GM12878 (cell line): ENCODE data around the gene NOXA1. TPM values are rescaled to one million over a fixed set of nuclear protein-coding genes. Genes with fewer than 3 reads are reported as not detected.

Source experiments
- ATAC-seq: fragments of 200-7000 bp; cut with Tn5 transposase; 3 replicates; pipeline ENCODE4 v1.9.1; 2020; ENCODE audit warnings: mild to moderate bottlenecking, moderate library complexity
- BruUV-seq: library from RNA; stranded (reverse); fragments of 400-500 nt; replicated peaks from 2 replicates; lab custom pipeline; 2021; lab: Mats Ljungman, UMichigan
- CTCF ChIA-PET: fragments of 300-600 bp; sonication (Branson Sonifier 250); formaldehyde crosslinking; extraction: SDS; loops from one replicate; lab custom pipeline; 2021; ENCODE audit warnings: inconsistent platforms; lab: Yijun Ruan, JAX
- POLR2A ChIA-PET: fragments of 350-600 bp; formaldehyde crosslinking; extraction: SDS; loops from one replicate; lab custom pipeline; 2021; ENCODE audit warnings: inconsistent platforms; lab: Charles Lee
- RAD21 ChIA-PET: fragments of 300-600 bp; sonication (Branson Sonifier 250); formaldehyde crosslinking; loops from one replicate; lab custom pipeline; 2023; ENCODE audit warnings: antibody characterized with exemption; ENCODE audit not compliant: unreplicated experiment; lab: Charles Lee
- SMC1A ChIA-PET: fragments of 300-600 bp; sonication (Branson Sonifier 250); formaldehyde crosslinking; loops from one replicate; lab custom pipeline; 2023; ENCODE audit not compliant: unreplicated experiment, uncharacterized antibody; lab: Charles Lee
- DNase-seq: peaks from one replicate; pipeline ENCODE4 v3.0.0-alpha.2; 2011; ENCODE audit warnings: low read depth, low spot score
- FAIRE-seq: peaks from 3 replicates; lab custom pipeline; 2011; peaks lifted over from hg19 to GRCh38; lab: Jason Lieb, UNC
- H2AFZ ChIP-seq: 2 replicates; pipeline ENCODE4 v1.6.0; 2011; ENCODE audit warnings: low read depth, low read length, control low read depth; ENCODE audit not compliant: control insufficient read depth
- H3K27ac ChIP-seq: 2 replicates; pipeline ENCODE4 v1.5.1; 2011; ENCODE audit warnings: control low read depth; ENCODE audit not compliant: control insufficient read depth, insufficient read depth
- H3K27me3 ChIP-seq, 2 experiments: replicated peaks in 1 of 2; 2 replicates each; pipeline versions ENCODE4 v1.6.0 to v1.6.1; 2011; ENCODE audit warnings: low read length in 1 of 2; ENCODE audit not compliant: control insufficient read depth in 2 of 2, insufficient read depth in 2 of 2
- H3K36me3 ChIP-seq, 2 experiments: 2 replicates each; pipeline ENCODE4 v1.5.1; 2011; ENCODE audit warnings: low read length in 1 of 2; ENCODE audit not compliant: control insufficient read depth in 2 of 2, insufficient read depth in 2 of 2
- H3K4me1 ChIP-seq: 2 replicates; pipeline ENCODE4 v1.6.1; 2011; ENCODE audit warnings: mild to moderate bottlenecking, low read length, moderate library complexity, mixed read lengths; ENCODE audit not compliant: control insufficient read depth, insufficient read depth
- H3K4me2 ChIP-seq: 2 replicates; pipeline ENCODE4 v1.6.0; 2011; ENCODE audit warnings: control low read depth; ENCODE audit not compliant: control insufficient read depth, insufficient read depth
- H3K4me3 ChIP-seq: fragments of 200-600 bp; sonication (generic); 2 replicates; pipeline ENCODE4 v1.5.1; 2016
- H3K79me2 ChIP-seq: 2 replicates; pipeline ENCODE4 v1.6.0; 2011; ENCODE audit warnings: low read length; ENCODE audit not compliant: control insufficient read depth, insufficient read depth
- H3K9ac ChIP-seq: 2 replicates; pipeline ENCODE4 v1.8.0; 2011; ENCODE audit warnings: low read length, control low read depth, mixed read lengths; ENCODE audit not compliant: control insufficient read depth, insufficient read depth
- H3K9me3 ChIP-seq: replicated peaks from 3 replicates; pipeline ENCODE4 v1.5.1; 2011; ENCODE audit warnings: mild to moderate bottlenecking, low read length; ENCODE audit not compliant: control insufficient read depth, insufficient read depth
- H4K20me1 ChIP-seq: 2 replicates; pipeline ENCODE4 v1.6.0; 2011; ENCODE audit not compliant: control insufficient read depth, insufficient read depth
- EP300 ChIP-seq, 2 experiments: fragments of 150-350 bp in 1 of 2; IDR thresholded peaks; 2 replicates each; pipeline ENCODE4 v1.6.1; 2011 to 2012; ENCODE audit warnings: low read depth in 2 of 2, low read length in 2 of 2, borderline replicate concordance in 1 of 2, improper control_type of control experiment in 1 of 2, inconsistent platforms in 1 of 2; ENCODE audit not compliant: control insufficient read depth in 1 of 2
- PML ChIP-seq: IDR thresholded peaks from 2 replicates; pipeline ENCODE4 v1.6.1; 2012; ENCODE audit warnings: low read length, inconsistent platforms
- WRNIP1 ChIP-seq: IDR thresholded peaks from 2 replicates; pipeline ENCODE4 v1.6.1; 2011; ENCODE audit warnings: low read depth, low read length, improper control_type of control experiment, borderline replicate concordance
- WGBS: methylation state at CpG from one replicate; pipeline ENCODE4 v1.1.6; 2016; ENCODE audit warnings: low lambda C conversion rate; ENCODE audit not compliant: insufficient replicate concordance, insufficient coverage; ENCODE audit errors: missing lambda C conversion rate; 5-methylcytosine and 5-hydroxymethylcytosine counted together
- in situ Hi-C: fragments of 300-500 bp; cut with MboI; formaldehyde crosslinking; loops from 9 replicates; pipeline ENCODE4 v1.14.3; 2018; ENCODE audit warnings: mixed read lengths
- intact Hi-C: fragments of 100-400 bp; cut with micrococcal nuclease; formaldehyde crosslinking; loops from one replicate; pipeline ENCODE4 v1.14.2; 2022; ENCODE audit not compliant: unreplicated experiment
- polyA plus RNA-seq, 11 experiments: library from polyadenylated mRNA; depleted of rRNA in 4 of 11; unstranded in 6 of 11; stranded (reverse) in 5 of 11; fragments of >200 nt; fragmentation: Nextera tagmentation in 4 of 11; fragmentation: Illumina TruSeq in 1 of 11; extraction: Ambion mirVana in 4 of 11; extraction: Trizol in 1 of 11; gene quantifications; 1 replicate in 1 of 11; 2 replicates in 10 of 11; pipeline versions ENCODE4 v1.2.1 to v1.2.3, GENCODE V29; 2011 to 2016; ENCODE audit warnings: inconsistent platforms in 2 of 11, missing spikeins in 2 of 11, low read depth in 1 of 11
- total RNA-seq, 4 experiments: library from RNA; depleted of rRNA in 3 of 4; stranded (reverse); fragments of >200 nt in 3 of 4; fragmentation: Illumina TruSeq in 1 of 4; extraction: Trizol in 1 of 4; gene quantifications; 2 replicates each; pipeline versions ENCODE4 v1.2.1 to v1.2.3, GENCODE V29; 2013 to 2021
- TF ChIP-seq, protein P1 (sequence below): IDR thresholded peaks from 2 replicates; pipeline ENCODE4 v1.6.1; 2012; ENCODE audit warnings: low read length, inconsistent platforms

Gene NOXA1
- total and polyA plus RNA-seq, 10 of the 15 experiments (the other 5 are each of a cell fraction or from before 2014, with no cell fraction given): 0.08 to 0.20 TPM; not detected in 8

DNA sequence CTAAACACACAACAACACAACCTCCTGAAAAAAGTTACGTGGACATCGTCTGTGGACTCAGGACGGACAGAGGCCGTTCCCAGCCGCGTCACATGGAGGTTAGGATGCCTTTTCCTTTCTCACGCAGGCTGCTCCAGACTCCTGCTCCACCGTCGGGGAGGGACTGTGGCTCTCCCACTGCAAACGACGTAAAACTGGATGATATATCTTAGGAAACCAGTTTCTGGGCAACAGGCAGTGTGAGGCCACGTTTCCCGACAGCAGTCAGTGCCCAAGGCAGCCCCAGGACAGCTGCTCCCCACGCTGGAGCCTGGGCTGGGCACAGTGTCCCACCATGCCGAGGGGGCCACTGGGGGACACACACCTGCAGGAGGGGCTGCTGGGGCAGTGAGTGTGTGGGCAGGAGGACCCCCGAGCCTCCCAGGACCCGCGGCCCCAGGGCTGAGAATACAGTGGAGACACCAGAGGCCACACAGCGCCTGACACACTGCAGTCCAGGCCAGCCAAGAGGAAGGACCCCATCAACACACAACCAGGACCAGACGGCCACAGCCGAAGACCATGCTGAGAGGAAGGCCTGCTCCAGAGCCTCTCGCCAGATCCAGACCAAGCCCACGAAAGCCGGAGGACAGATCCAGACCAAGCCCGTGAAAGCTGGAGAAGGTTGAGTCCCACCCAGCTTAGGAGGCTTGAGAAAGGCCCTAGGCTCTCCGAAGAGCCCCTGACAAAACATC is 26.4 kb upstream of the NOXA1 start:
- no peak overlapping the region for H3K4me3 ChIP-seq
- SMC1A ChIA-PET: no interaction called here
- H3K27ac ChIP-seq: no peak overlapping the region
- H3K9me3 ChIP-seq: peaks cover 16% of the 10 kb centered on the region
- CTCF ChIA-PET: no interaction called here
- no peaks in the 10 kb centered on the region for H4K20me1 ChIP-seq
- POLR2A ChIA-PET: no interaction called here
- no TSS peak for BruUV-seq
- no peak overlapping the region for H2AFZ ChIP-seq
- in situ Hi-C loops (no loop called here), intact Hi-C loops (no loop called here)
- no peak for TF ChIP-seq WRNIP1
- no peak for TF ChIP-seq EP300 (IDR thresholded peaks at IDR 0.05; ENCODE audit: borderline replicate concordance in 1 of 2, control insufficient read depth in 1 of 2, low read depth in 2 of 2, low read length in 2 of 2)
- TF ChIP-seq, protein P1, sequence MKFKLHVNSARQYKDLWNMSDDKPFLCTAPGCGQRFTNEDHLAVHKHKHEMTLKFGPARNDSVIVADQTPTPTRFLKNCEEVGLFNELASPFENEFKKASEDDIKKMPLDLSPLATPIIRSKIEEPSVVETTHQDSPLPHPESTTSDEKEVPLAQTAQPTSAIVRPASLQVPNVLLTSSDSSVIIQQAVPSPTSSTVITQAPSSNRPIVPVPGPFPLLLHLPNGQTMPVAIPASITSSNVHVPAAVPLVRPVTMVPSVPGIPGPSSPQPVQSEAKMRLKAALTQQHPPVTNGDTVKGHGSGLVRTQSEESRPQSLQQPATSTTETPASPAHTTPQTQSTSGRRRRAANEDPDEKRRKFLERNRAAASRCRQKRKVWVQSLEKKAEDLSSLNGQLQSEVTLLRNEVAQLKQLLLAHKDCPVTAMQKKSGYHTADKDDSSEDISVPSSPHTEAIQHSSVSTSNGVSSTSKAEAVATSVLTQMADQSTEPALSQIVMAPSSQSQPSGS: no peak
- no peak for TF ChIP-seq PML
- H3K4me1 ChIP-seq: no peaks in the 10 kb centered on the region; the same call in 1 of the 2 replicates
- no peak overlapping the region for H3K9ac ChIP-seq
- RAD21 ChIA-PET: no interaction called here
- no peak overlapping the region for H3K4me2 ChIP-seq
- no peak for ATAC-seq
- no peaks in the 10 kb centered on the region for H3K79me2 ChIP-seq
- 89% methylated on average over 26 of the region's 26 CpGs for WGBS
- FAIRE-seq: no peak
- no peaks in the 10 kb centered on the region for H3K27me3 ChIP-seq
- no peak for DNase-seq
- no peaks in the 10 kb centered on the region; a peak in 1 of 4 replicates for H3K36me3 ChIP-seq
